A549 treated with DMSO at 1 μM for 4 hours (cell line): ENCODE results near the gene CRADD. TPM values are rescaled to one million over a fixed set of nuclear protein-coding genes. Genes with fewer than 3 reads are reported as not detected.

Source experiments
- total RNA-seq: library from RNA; stranded (reverse); fragments of 200-300 nt; extraction: Qiagen RNA extraction; gene quantifications from 5 replicates; pipeline ENCODE4 v1.2.3, GENCODE V29; 2022; ENCODE audit warnings: low read depth

The CRADD gene
- total RNA-seq = 9.6 to 15.8 TPM (median 10.9 TPM) in 5 replicates

DNA sequence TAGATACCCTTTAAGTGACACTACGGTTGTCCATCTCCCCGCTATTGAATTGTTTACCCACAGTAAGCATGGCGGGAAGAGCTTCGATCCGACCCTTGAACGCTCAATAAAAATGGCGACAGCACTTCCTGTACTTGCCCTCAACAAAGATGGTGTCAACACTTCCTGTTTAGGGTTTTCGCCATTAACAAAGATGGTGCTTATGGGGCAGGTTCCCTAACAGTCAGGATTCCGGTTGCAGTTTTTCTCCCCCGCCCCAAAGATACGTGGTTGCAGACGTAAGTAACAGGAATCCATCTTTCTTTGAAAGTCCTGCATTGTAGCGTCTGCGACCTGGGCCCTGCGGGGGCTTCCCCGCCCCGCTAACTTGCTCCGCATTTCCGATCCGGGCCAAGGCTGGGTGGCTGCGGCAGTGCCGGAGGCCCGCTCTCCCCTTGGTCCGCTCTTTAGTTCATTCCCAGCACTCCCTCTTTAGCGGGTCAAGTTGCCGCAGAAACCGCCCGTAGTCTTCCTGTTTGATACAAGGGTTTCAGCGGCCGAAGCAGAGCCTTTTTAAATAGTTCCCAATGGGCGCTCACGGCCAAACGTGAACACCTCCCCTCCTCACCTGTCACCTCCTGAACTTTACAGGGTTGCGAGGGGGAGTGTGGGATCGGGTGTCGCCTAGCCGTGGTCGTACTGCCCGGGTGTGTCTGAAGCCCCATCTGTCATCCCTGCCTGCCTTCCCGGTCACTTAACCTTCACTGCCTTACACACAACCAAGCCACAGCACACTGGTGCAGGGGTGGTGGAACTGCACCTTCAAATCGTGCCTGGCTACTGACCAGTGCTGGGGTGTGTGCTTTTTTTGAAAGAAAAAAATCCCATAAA is at the start of gene CRADD:
Gene CRADD, plus strand, starts transcription at position 181 of the 870 bp plus-strand sequence.

Other genes with a start within 250 kb of the CRADD start
- gene UBE2N, start 235.4 kb upstream of the CRADD start, total RNA-seq = 158 to 184 TPM (median 176 TPM) in 5 replicates
- 49.5 to 59.2 TPM (median 56.0 TPM) in 5 replicates for gene MRPL42, start 209.9 kb upstream of the CRADD start, total RNA-seq
- gene SOCS2, start 104.7 kb upstream of the CRADD start, total RNA-seq = 23.1 to 32.3 TPM (median 27.1 TPM) in 5 replicates